IMR-90 (cell line): ENCODE results near the gene CTSO. TPM values are rescaled to one million over a fixed set of nuclear protein-coding genes. Genes with fewer than 3 reads are reported as not detected.

ENCODE experiments used
- ATAC-seq: fragments of 200-7000 bp; cut with Tn5 transposase; 2 replicates; pipeline ENCODE4 v1.9.1; 2020; ENCODE audit warnings: low read depth, mild to moderate bottlenecking, moderate library complexity
- BruUV-seq: library from RNA; stranded (reverse); fragments of 400-500 nt; replicated peaks from 2 replicates; lab custom pipeline; 2021; lab: Mats Ljungman, UMichigan
- CTCF ChIA-PET: fragments of 300-600 bp; formaldehyde crosslinking; extraction: SDS; loops from one replicate; lab custom pipeline; 2021; ENCODE audit warnings: antibody characterized with exemption; lab: Yijun Ruan, JAX
- POLR2A ChIA-PET: fragments of 300-600 bp; sonication (Branson Sonifier 250); formaldehyde crosslinking; loops from one replicate; lab custom pipeline; 2022; ENCODE audit warnings: antibody characterized with exemption; ENCODE audit not compliant: unreplicated experiment; lab: Charles Lee
- DNase-seq: peaks from one replicate; pipeline ENCODE4 v3.0.0; 2013
- H2AFZ ChIP-seq: replicated peaks from 2 replicates; pipeline ENCODE3; 2013; ENCODE audit warnings: low read length, mild to moderate bottlenecking; ENCODE audit not compliant: poor library complexity
- H2AK5ac ChIP-seq: 2 replicates; pipeline ENCODE4 v1.6.1; 2013; ENCODE audit warnings: low read depth, low read length, inconsistent platforms
- H2AK9ac ChIP-seq: replicated peaks from 2 replicates; pipeline ENCODE3; 2013; ENCODE audit warnings: mild to moderate bottlenecking, low read depth, low read length, moderate library complexity; ENCODE audit not compliant: poor library complexity
- H2BK120ac ChIP-seq: 2 replicates; pipeline ENCODE4 v1.6.1; 2013; ENCODE audit warnings: low read depth, low read length, inconsistent platforms
- H2BK15ac ChIP-seq: 3 replicates; pipeline ENCODE4 v1.6.1; 2013; ENCODE audit warnings: low read depth, low read length, inconsistent platforms
- H2BK20ac ChIP-seq: 2 replicates; pipeline ENCODE4 v1.6.1; 2013; ENCODE audit warnings: low read depth, mild to moderate bottlenecking, inconsistent platforms, low read length, moderate library complexity
- H2BK5ac ChIP-seq: 2 replicates; pipeline ENCODE4 v1.6.1; 2013; ENCODE audit warnings: mild to moderate bottlenecking, low read depth, low read length, inconsistent platforms; ENCODE audit not compliant: poor library complexity, severe bottlenecking
- H3K14ac ChIP-seq: replicated peaks from 2 replicates; pipeline ENCODE4 v1.6.1; 2013; ENCODE audit warnings: low read depth, low read length, inconsistent platforms
- H3K18ac ChIP-seq: 2 replicates; pipeline ENCODE4 v1.6.1; 2013; ENCODE audit warnings: low read depth, low read length, control low read depth
- H3K23ac ChIP-seq: 2 replicates; pipeline ENCODE4 v1.6.1; 2013; ENCODE audit warnings: low read depth, low read length, inconsistent platforms
- H3K27ac ChIP-seq: 2 replicates; pipeline ENCODE4 v1.5.1; 2013; ENCODE audit warnings: mild to moderate bottlenecking, control low read depth, low read length; ENCODE audit not compliant: insufficient read depth
- H3K27me3 ChIP-seq: 2 replicates; pipeline ENCODE4 v1.6.1; 2013; ENCODE audit warnings: low read length; ENCODE audit not compliant: control insufficient read depth, insufficient read depth
- H3K36me3 ChIP-seq: 2 replicates; pipeline ENCODE4 v1.6.1; 2013; ENCODE audit warnings: low read length, mixed read lengths; ENCODE audit not compliant: control insufficient read depth, insufficient read depth
- H3K4ac ChIP-seq: 2 replicates; pipeline ENCODE4 v1.6.1; 2013; ENCODE audit warnings: low read depth, low read length, inconsistent platforms
- H3K4me1 ChIP-seq: 2 replicates; pipeline ENCODE4 v1.6.1; 2013; ENCODE audit warnings: low read length, mixed read lengths; ENCODE audit not compliant: control insufficient read depth, insufficient read depth
- H3K4me2 ChIP-seq: 2 replicates; pipeline ENCODE4 v1.6.1; 2013; ENCODE audit warnings: low read depth, mild to moderate bottlenecking, control low read depth, low read length, moderate library complexity
- H3K4me3 ChIP-seq: 2 replicates; pipeline ENCODE4 v1.5.1; 2013; ENCODE audit warnings: low read depth, mild to moderate bottlenecking, control low read depth, low read length, moderate library complexity; ENCODE audit not compliant: insufficient read depth
- H3K56ac ChIP-seq: 2 replicates; pipeline ENCODE4 v1.6.1; 2013; ENCODE audit warnings: low read length, inconsistent platforms; ENCODE audit not compliant: insufficient read depth; ENCODE audit errors: extremely low read depth
- H3K79me1 ChIP-seq, 2 experiments: 2 replicates each; pipeline ENCODE4 v1.6.1; 2013; ENCODE audit warnings: low read length in 2 of 2, inconsistent platforms in 1 of 2, low read depth in 1 of 2
- H3K9ac ChIP-seq: 2 replicates; pipeline ENCODE4 v1.6.1; 2013; ENCODE audit warnings: low read depth, low read length, control low read depth
- H3K9me1 ChIP-seq: 2 replicates; pipeline ENCODE4 v1.6.1; 2013; ENCODE audit warnings: low read length, inconsistent platforms; ENCODE audit not compliant: insufficient read depth
- H3K9me3 ChIP-seq: 2 replicates; pipeline ENCODE4 v1.6.1; 2013; ENCODE audit warnings: low read length; ENCODE audit not compliant: control insufficient read depth, insufficient read depth
- H4K20me1 ChIP-seq: 2 replicates; pipeline ENCODE4 v1.6.1; 2013; ENCODE audit warnings: low read length, inconsistent platforms; ENCODE audit not compliant: insufficient read depth
- H4K5ac ChIP-seq: 2 replicates; pipeline ENCODE4 v1.6.1; 2013; ENCODE audit warnings: mild to moderate bottlenecking, low read depth, low read length, control low read depth
- H4K8ac ChIP-seq, 2 experiments: 2 replicates each; pipeline ENCODE4 v1.6.1; 2013; ENCODE audit warnings: low read depth in 2 of 2, low read length in 2 of 2, control low read depth in 1 of 2, inconsistent platforms in 1 of 2
- H4K91ac ChIP-seq: 2 replicates; pipeline ENCODE4 v1.6.1; 2013; ENCODE audit warnings: low read depth, low read length, inconsistent platforms; ENCODE audit not compliant: insufficient read depth
- CHD1 ChIP-seq: IDR thresholded peaks from 2 replicates; pipeline ENCODE4 v1.6.1; 2012; ENCODE audit warnings: low read depth, low read length, improper control_type of control experiment
- FOS ChIP-seq: fragments of 150-350 bp; IDR thresholded peaks from 2 replicates; pipeline ENCODE4 v1.6.1; 2016; ENCODE audit warnings: low read depth, low read length
- MAFK ChIP-seq: IDR thresholded peaks from 2 replicates; pipeline ENCODE4 v1.6.1; 2012; ENCODE audit warnings: low read depth, low read length, improper control_type of control experiment
- MAZ ChIP-seq: IDR thresholded peaks from 2 replicates; pipeline ENCODE4 v1.6.1; 2012; ENCODE audit warnings: low read depth, mild to moderate bottlenecking, low read length, improper control_type of control experiment, moderate library complexity, borderline replicate concordance
- MXI1 ChIP-seq: IDR thresholded peaks from 2 replicates; pipeline ENCODE4 v1.6.1; 2012; ENCODE audit warnings: low read depth, mild to moderate bottlenecking, low read length, moderate library complexity, borderline replicate concordance
- POLR2A ChIP-seq: IDR thresholded peaks from 2 replicates; pipeline ENCODE4 v1.6.1; 2012; ENCODE audit warnings: mild to moderate bottlenecking, low read depth, low read length
- RAD21 ChIP-seq: IDR thresholded peaks from 2 replicates; pipeline ENCODE4 v1.6.1; 2012; ENCODE audit warnings: low read length, improper control_type of control experiment
- RCOR1 ChIP-seq: IDR thresholded peaks from 2 replicates; pipeline ENCODE4 v1.6.1; 2012; ENCODE audit warnings: mild to moderate bottlenecking, low read length, improper control_type of control experiment; ENCODE audit not compliant: insufficient replicate concordance
- RFX5 ChIP-seq: IDR thresholded peaks from 2 replicates; pipeline ENCODE4 v1.8.0; 2012; ENCODE audit warnings: low read depth, mild to moderate bottlenecking, low read length, moderate library complexity
- USF2 ChIP-seq: fragments of 150-350 bp; IDR thresholded peaks from 2 replicates; pipeline ENCODE4 v1.6.1; 2017; ENCODE audit warnings: mild to moderate bottlenecking, antibody characterized with exemption, low read length, low read depth
- WGBS, 2 experiments: methylation state at CpG; one replicate each; pipeline versions ENCODE4 v1.1.5 to v1.1.7; 2013; ENCODE audit warnings: missing lambda C conversion rate in 2 of 2; ENCODE audit not compliant: insufficient read length in 1 of 2; ENCODE audit errors: extremely low coverage in 2 of 2; 5-methylcytosine and 5-hydroxymethylcytosine counted together
- dilution Hi-C: fragments of 300-500 bp; cut with HindIII; formaldehyde crosslinking; loops from one replicate; pipeline ENCODE4 v1.14.3; 2018; ENCODE audit warnings: low sequenced_read_pairs; ENCODE audit not compliant: unreplicated experiment
- in situ Hi-C: fragments of 300-500 bp; cut with MboI; formaldehyde crosslinking; loops from 3 replicates; pipeline ENCODE4 v1.14.3; 2019; ENCODE audit warnings: low sequenced_read_pairs, inconsistent platforms, mixed read lengths
- intact Hi-C: fragments of 100-400 bp; cut with micrococcal nuclease; formaldehyde crosslinking; loops from 2 replicates; pipeline ENCODE4 v1.10.0; 2022
- polyA plus RNA-seq, 3 experiments: library from polyadenylated mRNA; depleted of rRNA; stranded (reverse); fragments of >200 nt; gene quantifications; 2 replicates each; pipeline ENCODE4 v1.2.3, GENCODE V29; 2012; ENCODE audit warnings: low replicate concordance in 1 of 3
- total RNA-seq: library from RNA; depleted of rRNA; stranded (reverse); fragments of >200 nt; gene quantifications from 2 replicates; pipeline ENCODE4 v1.2.3, GENCODE V29; 2012
- TF ChIP-seq, protein P1 (sequence below): fragments of 150-350 bp; IDR thresholded peaks from 2 replicates; pipeline ENCODE4 v1.6.1; 2016; ENCODE audit warnings: low read depth, mild to moderate bottlenecking, low read length, moderate library complexity, borderline replicate concordance
- TF ChIP-seq, protein P2 (sequence below): conservative IDR thresholded peaks from 2 replicates; pipeline ENCODE4 v1.5.1; 2012; ENCODE audit warnings: mild to moderate bottlenecking, low read depth, low read length, improper control_type of control experiment

Gene CTSO
- total and polyA plus RNA-seq, 2 of the 4 experiments (the other 2 are of a cell fraction): 2.9 to 3.9 TPM

DNA sequence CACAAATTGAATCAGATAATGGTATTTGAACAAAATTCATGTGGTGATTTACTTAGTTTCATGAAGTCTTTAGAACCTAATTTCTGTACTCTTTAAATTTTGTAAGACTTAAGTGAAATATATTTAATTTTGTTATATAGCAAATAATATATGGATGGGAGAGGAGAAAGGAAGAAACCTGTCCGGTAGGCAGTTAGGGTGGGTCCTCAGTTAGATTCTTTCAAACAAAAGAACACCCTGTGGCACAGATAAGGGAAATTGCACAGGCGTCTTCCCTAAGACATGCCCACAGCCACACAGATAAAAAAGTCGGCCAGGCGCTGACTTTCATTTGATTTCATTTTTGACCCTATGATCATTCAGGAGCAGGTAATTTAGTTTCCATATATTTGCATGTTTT lies 25.1 kb upstream of the CTSO start:
- H3K9me1 ChIP-seq: no peaks in the 10 kb centered on the region; the same call in 1 of the 2 replicates
- H2AK9ac ChIP-seq: no peak overlapping the region
- H2BK120ac ChIP-seq: no peak overlapping the region
- H3K14ac ChIP-seq: no peak overlapping the region
- no peak overlapping the region for H3K23ac ChIP-seq
- BruUV-seq: no TSS peak
- H3K9me3 ChIP-seq: 0 out of 2 replicates have a peak, but pooled peaks cover 2% of the 10 kb centered on the region
- no peak overlapping the region for H2BK15ac ChIP-seq
- no peak overlapping the region for H4K5ac ChIP-seq
- H3K36me3 ChIP-seq: no peaks in the 10 kb centered on the region
- ChIA-PET CTCF (no interaction called here), POLR2A (no interaction called here)
- no peak overlapping the region for H4K8ac ChIP-seq
- no peak overlapping the region for H3K4me2 ChIP-seq
- H3K56ac ChIP-seq: no peak overlapping the region
- dilution Hi-C loops (no loop called here), intact Hi-C loops (loop anchor here (10.0 kb wide), 1 partner anchor 396 kb away; no protein-coding TSS in a partner anchor), in situ Hi-C loops (no loop called here)
- no peak overlapping the region for H3K18ac ChIP-seq
- no peak for ATAC-seq
- H3K27me3 ChIP-seq: no peaks in the 10 kb centered on the region; the same call in 1 of the 2 replicates
- H3K27ac ChIP-seq: no peak overlapping the region
- H3K79me1 ChIP-seq: no peaks in the 10 kb centered on the region
- H3K4ac ChIP-seq: no peak overlapping the region
- H2BK20ac ChIP-seq: no peak overlapping the region
- no peak overlapping the region for H3K9ac ChIP-seq
- H2AK5ac ChIP-seq: no peak overlapping the region
- no peak overlapping the region for H2AFZ ChIP-seq
- H4K91ac ChIP-seq: no peak overlapping the region
- no peak overlapping the region for H3K4me3 ChIP-seq
- H3K4me1 ChIP-seq: peaks cover 4% of the 10 kb centered on the region
- no peak overlapping the region for H2BK5ac ChIP-seq
- no peak for TF ChIP-seq MXI1
- TF ChIP-seq MAZ: no peak
- TF ChIP-seq, protein P1, sequence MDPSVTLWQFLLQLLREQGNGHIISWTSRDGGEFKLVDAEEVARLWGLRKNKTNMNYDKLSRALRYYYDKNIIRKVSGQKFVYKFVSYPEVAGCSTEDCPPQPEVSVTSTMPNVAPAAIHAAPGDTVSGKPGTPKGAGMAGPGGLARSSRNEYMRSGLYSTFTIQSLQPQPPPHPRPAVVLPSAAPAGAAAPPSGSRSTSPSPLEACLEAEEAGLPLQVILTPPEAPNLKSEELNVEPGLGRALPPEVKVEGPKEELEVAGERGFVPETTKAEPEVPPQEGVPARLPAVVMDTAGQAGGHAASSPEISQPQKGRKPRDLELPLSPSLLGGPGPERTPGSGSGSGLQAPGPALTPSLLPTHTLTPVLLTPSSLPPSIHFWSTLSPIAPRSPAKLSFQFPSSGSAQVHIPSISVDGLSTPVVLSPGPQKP: no peak
- no peak for TF ChIP-seq CHD1
- no peak for TF ChIP-seq FOS
- no peak for TF ChIP-seq RAD21
- no peak for TF ChIP-seq USF2
- TF ChIP-seq POLR2A: no peak
- no peak for TF ChIP-seq RFX5
- TF ChIP-seq, protein P2, sequence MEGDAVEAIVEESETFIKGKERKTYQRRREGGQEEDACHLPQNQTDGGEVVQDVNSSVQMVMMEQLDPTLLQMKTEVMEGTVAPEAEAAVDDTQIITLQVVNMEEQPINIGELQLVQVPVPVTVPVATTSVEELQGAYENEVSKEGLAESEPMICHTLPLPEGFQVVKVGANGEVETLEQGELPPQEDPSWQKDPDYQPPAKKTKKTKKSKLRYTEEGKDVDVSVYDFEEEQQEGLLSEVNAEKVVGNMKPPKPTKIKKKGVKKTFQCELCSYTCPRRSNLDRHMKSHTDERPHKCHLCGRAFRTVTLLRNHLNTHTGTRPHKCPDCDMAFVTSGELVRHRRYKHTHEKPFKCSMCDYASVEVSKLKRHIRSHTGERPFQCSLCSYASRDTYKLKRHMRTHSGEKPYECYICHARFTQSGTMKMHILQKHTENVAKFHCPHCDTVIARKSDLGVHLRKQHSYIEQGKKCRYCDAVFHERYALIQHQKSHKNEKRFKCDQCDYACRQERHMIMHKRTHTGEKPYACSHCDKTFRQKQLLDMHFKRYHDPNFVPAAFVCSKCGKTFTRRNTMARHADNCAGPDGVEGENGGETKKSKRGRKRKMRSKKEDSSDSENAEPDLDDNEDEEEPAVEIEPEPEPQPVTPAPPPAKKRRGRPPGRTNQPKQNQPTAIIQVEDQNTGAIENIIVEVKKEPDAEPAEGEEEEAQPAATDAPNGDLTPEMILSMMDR: no peak
- TF ChIP-seq RCOR1: no peak
- TF ChIP-seq MAFK: no peak
- no peak for DNase-seq
- no peaks in the 10 kb centered on the region for H4K20me1 ChIP-seq
- no CpG with 5 or more reads among the region's 4 CpGs for WGBS, 2 experiments
